B cell (primary cell): ENCODE data around the gene HIVEP1. TPM values are rescaled to one million over a fixed set of nuclear protein-coding genes. Genes with fewer than 3 reads are reported as not detected.

Experiments used
- ATAC-seq: fragments of 200-7000 bp; cut with Tn5 transposase; one replicate; pipeline ENCODE4 v1.10.0; 2021; ENCODE audit warnings: low read depth, mild to moderate bottlenecking, moderate number of reproducible peaks, moderate library complexity
- CTCF ChIA-PET: fragments of 350-600 bp; sonication (Branson Sonifier 250); formaldehyde crosslinking; loops from one replicate; lab custom pipeline; 2021; ENCODE audit warnings: antibody characterized with exemption, inconsistent platforms; lab: Charles Lee
- POLR2A ChIA-PET: fragments of 350-600 bp; sonication (Branson Sonifier 250); formaldehyde crosslinking; loops from one replicate; lab custom pipeline; 2021; ENCODE audit warnings: antibody characterized with exemption; lab: Charles Lee
- DNase-seq: peaks from one replicate; pipeline ENCODE4 v3.0.0; 2013
- H2AFZ ChIP-seq: 2 replicates; pipeline ENCODE4 v1.6.1; 2012; ENCODE audit warnings: mild to moderate bottlenecking, low read depth, low read length; ENCODE audit not compliant: insufficient read depth, poor library complexity, severe bottlenecking
- H3K27ac ChIP-seq, 2 donors: 1 replicate in 1 of 2; 2 replicates in 1 of 2; pipeline ENCODE4 v1.5.1; 2012 to 2013; ENCODE audit warnings: low read length in 2 of 2, mild to moderate bottlenecking in 2 of 2, moderate library complexity in 1 of 2
- H3K27me3 ChIP-seq, 4 experiments: fragments of 200-600 bp in 1 of 4; sonication (generic) in 1 of 4; replicated peaks in 1 of 4; 1 replicate in 2 of 4; 2 replicates in 2 of 4; pipeline versions ENCODE4 v1.6.1 to v1.7.0; 2013 to 2016; ENCODE audit warnings: low read length in 3 of 4, mild to moderate bottlenecking in 2 of 4, mixed read lengths in 1 of 4, moderate library complexity in 1 of 4; ENCODE audit not compliant: insufficient read depth in 4 of 4, control insufficient read depth in 3 of 4; ENCODE audit errors: control extremely low read depth in 1 of 4
- H3K36me3 ChIP-seq, 2 experiments: replicated peaks in 1 of 2; 1 replicate in 1 of 2; 2 replicates in 1 of 2; pipeline versions ENCODE4 v1.6.1 to v1.7.1; 2013; ENCODE audit warnings: low read length in 1 of 2; ENCODE audit not compliant: insufficient read depth in 2 of 2, control insufficient read depth in 1 of 2; ENCODE audit errors: control extremely low read depth in 1 of 2, extremely low read depth in 1 of 2
- H3K4me1 ChIP-seq, 2 donors: fragments of 200-600 bp in 1 of 2; sonication (generic) in 1 of 2; 1 replicate in 1 of 2; 2 replicates in 1 of 2; pipeline versions ENCODE4 v1.5.1 to v1.6.1; 2013 to 2017; ENCODE audit warnings: low read length in 2 of 2; ENCODE audit not compliant: control insufficient read depth in 2 of 2, insufficient read depth in 2 of 2
- H3K4me2 ChIP-seq: replicated peaks from 2 replicates; pipeline ENCODE3; 2012; ENCODE audit warnings: mild to moderate bottlenecking, low read depth, low read length; ENCODE audit not compliant: poor library complexity, severe bottlenecking
- H3K4me3 ChIP-seq, 5 experiments: fragments of 200-600 bp in 1 of 5; sonication (generic) in 1 of 5; 1 replicate in 3 of 5; 2 replicates in 2 of 5; pipeline versions ENCODE4 v1.5.1 to v1.7.0; 2011 to 2016; ENCODE audit warnings: low read length in 4 of 5, mild to moderate bottlenecking in 4 of 5, low read depth in 2 of 5, control low read depth in 1 of 5, moderate library complexity in 1 of 5; ENCODE audit not compliant: insufficient read depth in 1 of 5; ENCODE audit errors: control extremely low read depth in 1 of 5, extremely low read depth in 1 of 5
- H3K79me2 ChIP-seq: fragments of 200-600 bp; sonication (generic); one replicate; pipeline ENCODE4 v1.6.0; 2016; ENCODE audit warnings: low read length; ENCODE audit not compliant: control insufficient read depth, insufficient read depth
- H3K9ac ChIP-seq: fragments of 200-600 bp; sonication (generic); 2 replicates; pipeline ENCODE4 v1.6.1; 2017; ENCODE audit warnings: mild to moderate bottlenecking, low read length, moderate library complexity
- H3K9me3 ChIP-seq, 3 donors: one replicate each; pipeline versions ENCODE4 v1.6.1 to v1.7.1; 2013; ENCODE audit warnings: low read length in 2 of 3; ENCODE audit not compliant: control insufficient read depth in 2 of 3, insufficient read depth in 1 of 3; ENCODE audit errors: control extremely low read depth in 1 of 3
- H4K20me1 ChIP-seq: 2 replicates; pipeline ENCODE4 v1.6.0; 2012; ENCODE audit warnings: mild to moderate bottlenecking, low read length; ENCODE audit not compliant: insufficient read depth, control insufficient read depth, poor library complexity, severe bottlenecking
- H3K27ac Mint-ChIP-seq: one replicate; pipeline ENCODE4 v1.8.0; 2021; ENCODE audit warnings: mixed read lengths
- H3K27me3 Mint-ChIP-seq: one replicate; pipeline ENCODE4 v1.8.0; 2021; ENCODE audit warnings: mixed read lengths
- H3K4me1 Mint-ChIP-seq: one replicate; pipeline ENCODE4 v1.8.0; 2021; ENCODE audit warnings: mixed read lengths
- H3K4me3 Mint-ChIP-seq: one replicate; pipeline ENCODE4 v1.8.0; 2021; ENCODE audit warnings: mixed read lengths
- H3K9me3 Mint-ChIP-seq: one replicate; pipeline ENCODE4 v1.8.0; 2022; ENCODE audit warnings: mixed read lengths; ENCODE audit not compliant: insufficient read depth
- EZH2 ChIP-seq: IDR thresholded peaks from 2 replicates; pipeline ENCODE4 v1.6.1; 2012; ENCODE audit warnings: borderline replicate concordance, low read depth, mild to moderate bottlenecking, moderate library complexity, low read length; ENCODE audit not compliant: insufficient read depth, poor library complexity, severe bottlenecking
- WGBS: methylation state at CpG from one replicate; pipeline ENCODE4 v1.1.5; 2013; ENCODE audit warnings: missing lambda C conversion rate; ENCODE audit not compliant: insufficient coverage; 5-methylcytosine and 5-hydroxymethylcytosine counted together
- intact Hi-C: fragments of 100-400 bp; cut with micrococcal nuclease; formaldehyde crosslinking; loops from one replicate; pipeline ENCODE4 v1.10.0; 2022
- polyA plus RNA-seq: library from polyadenylated mRNA; depleted of rRNA; stranded (reverse); fragments of >200 nt; gene quantifications from 2 replicates; pipeline ENCODE4 v1.2.3, GENCODE V29; 2012
- total RNA-seq, 2 donors: library from RNA; stranded (reverse); fragments of 120-200 nt in 1 of 2; gene quantifications; 1 replicate in 1 of 2; 2 replicates in 1 of 2; pipeline versions ENCODE4 v1.2.3 to v1.2.4, GENCODE V29; 2013 to 2022
- TF ChIP-seq, protein P1 (sequence below): fragments of 200-600 bp; IDR thresholded peaks from one replicate; pipeline ENCODE4 v1.8.0; 2022; ENCODE audit warnings: antibody characterized with exemption, mild to moderate bottlenecking

HIVEP1 gene
- total and polyA plus RNA-seq, 2 donors (not counting 1 experiment from before 2014, with no cell fraction given), result 11.3 to 96.5 TPM

DNA sequence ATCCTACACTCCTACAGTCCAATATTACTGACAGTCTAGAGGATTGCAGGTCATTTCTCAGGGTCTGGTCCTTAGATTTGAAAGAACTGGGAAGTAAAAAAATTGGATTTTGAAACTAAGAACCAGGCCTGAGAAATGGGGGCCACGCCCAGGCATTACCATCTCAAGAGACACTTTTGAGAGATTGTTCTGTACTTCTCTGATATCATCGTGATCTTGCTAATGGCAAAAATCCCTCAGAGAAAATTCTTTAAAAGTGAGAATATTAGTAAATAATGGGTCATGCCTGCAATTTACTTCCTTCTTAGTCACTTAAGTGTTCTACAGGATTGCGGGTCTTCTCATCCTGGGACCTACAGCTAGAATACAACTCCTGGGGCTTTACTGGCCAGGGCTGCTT is 42.0 kb upstream of the HIVEP1 start:
- Histone ChIP-seq H3K79me2 (no peaks in the 10 kb centered on the region), H4K20me1 (no peaks in the 10 kb centered on the region), H3K4me3 (no peak overlapping the region), H3K36me3 (no peaks in the 10 kb centered on the region), H3K4me1 (peaks cover 15 to 18% of the 10 kb centered on the region in 2 donors), H3K27me3 (no peaks in the 10 kb centered on the region), H3K9ac (no peak overlapping the region), H3K27ac (no peak overlapping the region), H3K9me3 (no peaks in the 10 kb centered on the region), H3K4me2 (no peak overlapping the region), H2AFZ (no peak overlapping the region)
- POLR2A ChIA-PET, result no interaction called here
- no peak for ATAC-seq
- CTCF ChIA-PET, result no interaction called here
- DNase-seq, result no peak
- TF ChIP-seq, protein P1, sequence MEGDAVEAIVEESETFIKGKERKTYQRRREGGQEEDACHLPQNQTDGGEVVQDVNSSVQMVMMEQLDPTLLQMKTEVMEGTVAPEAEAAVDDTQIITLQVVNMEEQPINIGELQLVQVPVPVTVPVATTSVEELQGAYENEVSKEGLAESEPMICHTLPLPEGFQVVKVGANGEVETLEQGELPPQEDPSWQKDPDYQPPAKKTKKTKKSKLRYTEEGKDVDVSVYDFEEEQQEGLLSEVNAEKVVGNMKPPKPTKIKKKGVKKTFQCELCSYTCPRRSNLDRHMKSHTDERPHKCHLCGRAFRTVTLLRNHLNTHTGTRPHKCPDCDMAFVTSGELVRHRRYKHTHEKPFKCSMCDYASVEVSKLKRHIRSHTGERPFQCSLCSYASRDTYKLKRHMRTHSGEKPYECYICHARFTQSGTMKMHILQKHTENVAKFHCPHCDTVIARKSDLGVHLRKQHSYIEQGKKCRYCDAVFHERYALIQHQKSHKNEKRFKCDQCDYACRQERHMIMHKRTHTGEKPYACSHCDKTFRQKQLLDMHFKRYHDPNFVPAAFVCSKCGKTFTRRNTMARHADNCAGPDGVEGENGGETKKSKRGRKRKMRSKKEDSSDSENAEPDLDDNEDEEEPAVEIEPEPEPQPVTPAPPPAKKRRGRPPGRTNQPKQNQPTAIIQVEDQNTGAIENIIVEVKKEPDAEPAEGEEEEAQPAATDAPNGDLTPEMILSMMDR, result no peak
- TF ChIP-seq EZH2, result no peak
- H3K27ac Mint-ChIP-seq, result no peak overlapping the region
- intact Hi-C loops, result no loop called here
- H3K4me3 Mint-ChIP-seq, result no peak overlapping the region
- no peaks in the 10 kb centered on the region for H3K9me3 Mint-ChIP-seq
- peaks cover 21% of the 10 kb centered on the region for H3K4me1 Mint-ChIP-seq
- 100% methylated on average over 1 of the region's 3 CpGs for WGBS
- H3K27me3 Mint-ChIP-seq, result peaks cover 4% of the 10 kb centered on the region

DNA sequence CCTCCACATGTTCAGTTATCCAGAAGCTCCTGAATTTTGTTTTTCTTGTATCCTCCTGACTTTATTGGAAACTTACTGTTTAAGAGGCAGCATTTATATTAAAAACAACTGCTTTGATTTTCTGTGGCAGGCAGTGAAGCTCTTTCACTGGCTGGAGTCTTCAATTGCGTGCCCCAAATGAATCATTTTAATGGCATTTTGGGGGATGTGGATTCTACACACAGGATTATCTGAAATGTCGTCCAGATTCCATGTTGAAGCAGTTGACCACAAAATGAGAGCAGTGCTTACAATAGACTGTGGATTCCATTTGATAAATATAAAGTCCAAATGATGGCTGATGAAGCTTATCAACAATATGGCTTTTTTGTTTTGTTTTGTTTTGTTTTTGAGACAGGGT is 41.0 kb upstream of the HIVEP1 start:
- ATAC-seq (no peak), DNase-seq (no peak)
- no peaks in the 10 kb centered on the region for H3K9me3 Mint-ChIP-seq
- TF ChIP-seq EZH2, result no peak
- TF ChIP-seq, protein P1, result no peak
- Histone ChIP-seq H4K20me1 (no peaks in the 10 kb centered on the region), H3K79me2 (no peaks in the 10 kb centered on the region), H2AFZ (no peak overlapping the region), H3K4me2 (no peak overlapping the region), H3K4me3 (no peak overlapping the region), H3K4me1 (peaks cover 22 to 29% of the 10 kb centered on the region in 2 donors), H3K27ac (no peak overlapping the region), H3K9ac (no peak overlapping the region), H3K36me3 (no peaks in the 10 kb centered on the region), H3K9me3 (no peaks in the 10 kb centered on the region), H3K27me3 (no peaks in the 10 kb centered on the region)
- H3K4me3 Mint-ChIP-seq, result no peak overlapping the region
- POLR2A ChIA-PET, result interaction anchor here (0.5 kb wide), 1 partner anchor 39 kb away, joined by 3 read pairs; no protein-coding TSS in a partner anchor
- intact Hi-C loops, result no loop called here
- H3K27ac Mint-ChIP-seq, result no peak overlapping the region
- peaks cover 27% of the 10 kb centered on the region for H3K4me1 Mint-ChIP-seq
- 100% methylated on average over 1 of the region's 2 CpGs for WGBS
- CTCF ChIA-PET, result interaction anchor here (1.6 kb wide), 1 partner anchor 149 kb away, joined by 4 read pairs; no protein-coding TSS in a partner anchor
- peaks cover 4% of the 10 kb centered on the region for H3K27me3 Mint-ChIP-seq
